Left ventricle myocardium inferior (tissue), 1 donor: ENCODE data around the gene KCNC2. TPM values are rescaled to one million over a fixed set of nuclear protein-coding genes. Genes with fewer than 3 reads are reported as not detected.

Experiments
- DNase-seq: peaks from one replicate; pipeline ENCODE4 v3.0.0-alpha.2; 2020
- H3K27ac ChIP-seq: fragments of 200-600 bp; replicated peaks from 2 replicates; pipeline ENCODE4 v1.8.0; 2021
- H3K27me3 ChIP-seq: fragments of 200-600 bp; 2 replicates; pipeline ENCODE4 v1.8.0; 2021; ENCODE audit warnings: low read depth
- H3K36me3 ChIP-seq: fragments of 200-600 bp; 2 replicates; pipeline ENCODE4 v1.8.0; 2021
- H3K4me1 ChIP-seq: fragments of 200-600 bp; 2 replicates; pipeline ENCODE4 v1.8.0; 2021
- H3K4me3 ChIP-seq: fragments of 200-600 bp; 2 replicates; pipeline ENCODE4 v1.8.0; 2021; ENCODE audit warnings: mild to moderate bottlenecking, moderate library complexity
- H3K9me3 ChIP-seq: fragments of 200-600 bp; replicated peaks from 2 replicates; pipeline ENCODE4 v1.8.0; 2021
- CTCF ChIP-seq: fragments of 200-600 bp; IDR thresholded peaks from 2 replicates; pipeline ENCODE4 v1.8.0; 2021; ENCODE audit warnings: antibody characterized with exemption, mild to moderate bottlenecking, borderline replicate concordance
- intact Hi-C: fragments of 100-400 bp; cut with micrococcal nuclease; formaldehyde crosslinking; loops from one replicate; pipeline ENCODE4 v1.11.0; 2022
- long read RNA-seq: library from polyadenylated mRNA; unstranded; transcript quantifications from one replicate; pipeline ENCODE4 v2.0.0, GENCODE V29; 2021
- total RNA-seq: library from RNA; stranded (reverse); fragmentation: NEBNext Ultra II Directional; extraction: Animal tissue kit (Norgen Biotek cat#: 25700); gene quantifications from one replicate; pipeline ENCODE4 v1.2.1, GENCODE V29; 2021
- donor health status: DM: no; HTN: yes; CAD: no; lungs with severe emphysema.

The KCNC2 gene
- not detected for total RNA-seq
- long read RNA-seq: 0 reads

GRCh38 chr12:75209812-75210138 lies at the start of gene KCNC2:
Gene KCNC2 (minus strand): TSS chr12:75209839.
- Histone ChIP-seq H3K27ac (no peak within 1 kb of the TSS), H3K36me3 (no peaks in the 10 kb centered on the region), H3K4me1 (no peaks in the 10 kb centered on the region), H3K9me3 (no peaks in the 10 kb centered on the region), H3K27me3 (peaks cover 63% of the 10 kb centered on the region), H3K4me3 (no peak within 1 kb of the TSS)
- TF ChIP-seq CTCF: no peak
- no peak for DNase-seq
- intact Hi-C loops: no loop called here

- Histone ChIP-seq H3K27me3 (no peaks in the 10 kb centered on the region), H3K36me3 (no peaks in the 10 kb centered on the region), H3K27ac (no peak overlapping the region), H3K9me3 (peaks cover 9% of the 10 kb centered on the region), H3K4me1 (no peaks in the 10 kb centered on the region), H3K4me3 (no peak overlapping the region)
- DNase-seq: no peak
- intact Hi-C loops: no loop called here
- TF ChIP-seq CTCF: no peak
Measured at GRCh38 chr12:75259143-75259542, 49.5 kb upstream of the KCNC2 start.

GRCh38 chr12:75257510-75257909 lies 47.9 kb upstream of the KCNC2 start:
- Histone ChIP-seq H3K4me1 (no peaks in the 10 kb centered on the region), H3K4me3 (no peak overlapping the region), H3K27me3 (no peaks in the 10 kb centered on the region), H3K36me3 (no peaks in the 10 kb centered on the region), H3K9me3 (no peaks in the 10 kb centered on the region), H3K27ac (no peak overlapping the region)
- intact Hi-C loops: no loop called here
- no peak for DNase-seq
- no peak for TF ChIP-seq CTCF

- intact Hi-C loops: no loop called here
- no peak overlapping the region for H3K27ac ChIP-seq
- TF ChIP-seq CTCF: no peak
- no peaks in the 10 kb centered on the region for H3K36me3 ChIP-seq
- H3K4me1 ChIP-seq: no peaks in the 10 kb centered on the region
- H3K9me3 ChIP-seq: peaks cover 15% of the 10 kb centered on the region
- H3K27me3 ChIP-seq: no peaks in the 10 kb centered on the region
- no peak for DNase-seq
- H3K4me3 ChIP-seq: no peak overlapping the region
Measured at GRCh38 chr12:75245108-75245507, 35.5 kb upstream of the KCNC2 start.

- no peaks in the 10 kb centered on the region for H3K36me3 ChIP-seq
- H3K4me1 ChIP-seq: no peaks in the 10 kb centered on the region
- H3K27ac ChIP-seq: no peak overlapping the region
- H3K27me3 ChIP-seq: no peaks in the 10 kb centered on the region
- peaks cover 35% of the 10 kb centered on the region for H3K9me3 ChIP-seq
- intact Hi-C loops: no loop called here
- H3K4me3 ChIP-seq: no peak overlapping the region
- DNase-seq: no peak
- TF ChIP-seq CTCF: no peak
Measured at GRCh38 chr12:75239987-75240386, 30.3 kb upstream of the KCNC2 start.

GRCh38 chr12:75236206-75236605 lies 26.6 kb upstream of the KCNC2 start:
- Histone ChIP-seq H3K27me3 (no peaks in the 10 kb centered on the region), H3K36me3 (no peaks in the 10 kb centered on the region), H3K9me3 (peaks cover 36% of the 10 kb centered on the region), H3K4me1 (no peaks in the 10 kb centered on the region), H3K27ac (no peak overlapping the region), H3K4me3 (no peak overlapping the region)
- no peak for DNase-seq
- intact Hi-C loops: no loop called here
- TF ChIP-seq CTCF: no peak
